DND-41 (cell line): Measurements from ENCODE around the gene SOCS3.

Source experiments
- ATAC-seq: fragments of 200-7000 bp; cut with Tn5 transposase; 3 replicates; pipeline ENCODE4 v1.9.1; 2021; ENCODE audit warnings: low read depth; ENCODE audit not compliant: insufficient read depth
- DNase-seq: peaks from one replicate; pipeline ENCODE4 v3.0.0-alpha.2; 2020
- H2AFZ ChIP-seq: 2 replicates; pipeline ENCODE4 v1.6.0; 2012; ENCODE audit warnings: low read depth, low read length
- H3K27ac ChIP-seq: 2 replicates; pipeline ENCODE4 v1.5.1; 2012; ENCODE audit warnings: low read length, inconsistent platforms
- H3K27me3 ChIP-seq: fragments of 200-600 bp; sonication (generic); 2 replicates; pipeline ENCODE4 v1.6.0; 2012; ENCODE audit warnings: low read length, mild to moderate bottlenecking, inconsistent platforms; ENCODE audit not compliant: insufficient read depth, poor library complexity
- H3K36me3 ChIP-seq: 2 replicates; pipeline ENCODE4 v1.5.1; 2012; ENCODE audit warnings: low read length, inconsistent platforms; ENCODE audit not compliant: insufficient read depth
- H3K4me1 ChIP-seq: 2 replicates; pipeline ENCODE4 v1.5.1; 2012; ENCODE audit warnings: mild to moderate bottlenecking, low read length; ENCODE audit not compliant: insufficient read depth
- H3K4me2 ChIP-seq: 2 replicates; pipeline ENCODE4 v1.6.0; 2012; ENCODE audit warnings: mild to moderate bottlenecking, moderate library complexity, low read length, inconsistent platforms; ENCODE audit not compliant: insufficient read depth
- H3K4me3 ChIP-seq, 2 experiments: fragments of 200-600 bp in 1 of 2; shearing (Covaris generic) in 1 of 2; 2 replicates each; pipeline ENCODE4 v1.5.1; 2012 to 2016; ENCODE audit warnings: inconsistent platforms in 2 of 2, low read length in 2 of 2, mild to moderate bottlenecking in 2 of 2, low read depth in 1 of 2, moderate library complexity in 1 of 2
- H3K79me2 ChIP-seq: 2 replicates; pipeline ENCODE4 v1.6.0; 2012; ENCODE audit warnings: low read length, inconsistent platforms; ENCODE audit not compliant: insufficient read depth
- H3K9ac ChIP-seq: 2 replicates; pipeline ENCODE4 v1.6.0; 2012; ENCODE audit warnings: low read depth, mild to moderate bottlenecking, inconsistent platforms, low read length, moderate library complexity
- H3K9me3 ChIP-seq: 2 replicates; pipeline ENCODE4 v1.5.1; 2012; ENCODE audit warnings: low read length, moderate library complexity, mild to moderate bottlenecking, inconsistent platforms; ENCODE audit not compliant: insufficient read depth, severe bottlenecking
- H4K20me1 ChIP-seq: 2 replicates; pipeline ENCODE4 v1.6.0; 2012; ENCODE audit warnings: low read length; ENCODE audit not compliant: insufficient read depth
- CTCF ChIP-seq: IDR thresholded peaks from 2 replicates; pipeline ENCODE4 v1.5.1; 2012; ENCODE audit warnings: borderline replicate concordance, low read length, moderate library complexity, mild to moderate bottlenecking; ENCODE audit not compliant: poor library complexity, severe bottlenecking; ENCODE audit errors: extremely low read depth
- EZH2 ChIP-seq: IDR thresholded peaks from 3 replicates; pipeline ENCODE4 v1.6.1; 2012; ENCODE audit warnings: borderline replicate concordance, low read depth, mild to moderate bottlenecking, moderate library complexity, low read length, inconsistent platforms; ENCODE audit not compliant: severe bottlenecking

The SOCS3 gene

GRCh38 chr17:78324391-78325075, 35.3 kb downstream of the SOCS3 start:
- H3K4me2 ChIP-seq = no peak overlapping the region
- H3K9ac ChIP-seq = no peak overlapping the region
- H3K36me3 ChIP-seq = no peaks in the 10 kb centered on the region
- ATAC-seq (no peak), DNase-seq (no peak)
- no peak overlapping the region for H3K4me3 ChIP-seq
- no peak for TF ChIP-seq EZH2
- no peak for TF ChIP-seq CTCF
- H2AFZ ChIP-seq = no peak overlapping the region
- H3K27me3 ChIP-seq = no peaks in the 10 kb centered on the region
- H3K79me2 ChIP-seq = no peaks in the 10 kb centered on the region
- no peaks in the 10 kb centered on the region for H3K9me3 ChIP-seq
- H3K27ac ChIP-seq = no peak overlapping the region
- H4K20me1 ChIP-seq = no peaks in the 10 kb centered on the region
- H3K4me1 ChIP-seq = no peaks in the 10 kb centered on the region

- Histone ChIP-seq H3K4me1 (no peaks in the 10 kb centered on the region), H3K4me2 (no peak overlapping the region), H3K9ac (no peak overlapping the region), H3K36me3 (no peaks in the 10 kb centered on the region), H3K79me2 (no peaks in the 10 kb centered on the region), H3K27me3 (no peaks in the 10 kb centered on the region), H3K4me3 (no peak overlapping the region), H3K9me3 (no peaks in the 10 kb centered on the region), H2AFZ (no peak overlapping the region), H4K20me1 (no peaks in the 10 kb centered on the region), H3K27ac (no peak overlapping the region)
- DNase-seq = no peak
- ATAC-seq = no peak
- TF ChIP-seq CTCF (no peak), EZH2 (no peak)
Observed at GRCh38 chr17:78323826-78324390, 36.0 kb downstream of the SOCS3 start.

- Histone ChIP-seq H3K27me3 (no peaks in the 10 kb centered on the region), H3K36me3 (no peaks in the 10 kb centered on the region), H3K4me2 (no peak overlapping the region), H3K4me1 (no peaks in the 10 kb centered on the region), H3K79me2 (no peaks in the 10 kb centered on the region), H3K9me3 (no peaks in the 10 kb centered on the region), H3K9ac (no peak overlapping the region), H3K4me3 (no peak overlapping the region), H2AFZ (no peak overlapping the region), H4K20me1 (no peaks in the 10 kb centered on the region), H3K27ac (no peak overlapping the region)
- TF ChIP-seq CTCF (no peak), EZH2 (no peak)
- DNase-seq = no peak
- no peak for ATAC-seq
Observed at GRCh38 chr17:78322858-78323455, 36.9 kb downstream of the SOCS3 start.
